Liver (tissue), 9 donors: ENCODE data around the gene SIRT7. TPM values are rescaled to one million over a fixed set of nuclear protein-coding genes. Genes with fewer than 3 reads are reported as not detected.

Experiments
- DNase-seq: peaks from one replicate; pipeline ENCODE4 v3.0.0-alpha.2; 2017; ENCODE audit warnings: low spot score
- H3K27ac ChIP-seq, 2 donors: one replicate each; pipeline ENCODE4 v1.7.0; 2013; ENCODE audit warnings: inconsistent platforms in 2 of 2, low read length in 2 of 2, control low read depth in 1 of 2, low read depth in 1 of 2, mild to moderate bottlenecking in 1 of 2
- H3K27me3 ChIP-seq, 4 donors: one replicate each; pipeline versions ENCODE4 v1.6.1 to v1.7.0; 2013; ENCODE audit warnings: low read length in 3 of 4, inconsistent platforms in 1 of 4, mild to moderate bottlenecking in 1 of 4, moderate library complexity in 1 of 4; ENCODE audit not compliant: control insufficient read depth in 4 of 4, insufficient read depth in 4 of 4
- H3K36me3 ChIP-seq, 4 donors: one replicate each; pipeline versions ENCODE4 v1.6.1 to v1.7.0; 2013; ENCODE audit warnings: low read length in 3 of 4, mild to moderate bottlenecking in 3 of 4, low read depth in 1 of 4, moderate library complexity in 1 of 4; ENCODE audit not compliant: control insufficient read depth in 4 of 4, insufficient read depth in 3 of 4
- H3K4me1 ChIP-seq, 4 donors: one replicate each; pipeline versions ENCODE4 v1.6.1 to v1.7.0; 2013; ENCODE audit warnings: low read length in 3 of 4, mild to moderate bottlenecking in 3 of 4, moderate library complexity in 1 of 4; ENCODE audit not compliant: control insufficient read depth in 4 of 4, insufficient read depth in 4 of 4
- H3K4me3 ChIP-seq, 3 donors: one replicate each; pipeline versions ENCODE4 v1.6.1 to v1.7.0; 2013; ENCODE audit warnings: low read length in 3 of 3, control low read depth in 1 of 3, low read depth in 1 of 3, mild to moderate bottlenecking in 1 of 3
- H3K9ac ChIP-seq, 2 donors: one replicate each; pipeline ENCODE4 v1.7.0; 2013; ENCODE audit warnings: low read length in 2 of 2, mild to moderate bottlenecking in 2 of 2, moderate library complexity in 2 of 2, control low read depth in 1 of 2, low read depth in 1 of 2
- H3K9me3 ChIP-seq, 4 donors: one replicate each; pipeline versions ENCODE4 v1.6.1 to v1.7.0; 2013; ENCODE audit warnings: low read length in 3 of 4; ENCODE audit not compliant: control insufficient read depth in 4 of 4
- ATF3 ChIP-seq: IDR thresholded peaks from 2 replicates; pipeline ENCODE4 v1.6.1; 2016; ENCODE audit warnings: antibody characterized with exemption
- CTCF ChIP-seq: fragments of 150-350 bp; IDR thresholded peaks from 2 replicates; pipeline ENCODE4 v1.5.1; 2017; ENCODE audit warnings: improper control_type of control experiment, low read depth, low read length; ENCODE audit not compliant: missing input control
- EGR1 ChIP-seq, 2 donors: IDR thresholded peaks; 2 replicates each; pipeline ENCODE4 v1.6.1; 2016 to 2018; ENCODE audit warnings: antibody characterized with exemption in 2 of 2, low read depth in 2 of 2
- FOXA1 ChIP-seq: IDR thresholded peaks from 2 replicates; pipeline ENCODE4 v1.6.1; 2016; ENCODE audit warnings: antibody characterized with exemption
- FOXA2 ChIP-seq: IDR thresholded peaks from 2 replicates; pipeline ENCODE4 v1.6.1; 2016; ENCODE audit warnings: antibody characterized with exemption
- HNF4G ChIP-seq: IDR thresholded peaks from 2 replicates; pipeline ENCODE4 v1.6.1; 2016; ENCODE audit warnings: antibody characterized with exemption
- JUND ChIP-seq, 2 donors: IDR thresholded peaks; 2 replicates each; pipeline ENCODE4 v1.6.1; 2016; ENCODE audit warnings: antibody characterized with exemption in 2 of 2
- MAX ChIP-seq: IDR thresholded peaks from 2 replicates; pipeline ENCODE4 v1.6.1; 2016; ENCODE audit warnings: antibody characterized with exemption
- NR2F2 ChIP-seq: IDR thresholded peaks from 2 replicates; pipeline ENCODE4 v1.6.1; 2016; ENCODE audit warnings: antibody characterized with exemption
- RAD21 ChIP-seq, 2 donors: IDR thresholded peaks; 2 replicates each; pipeline ENCODE4 v1.6.1; 2016; ENCODE audit warnings: antibody characterized with exemption in 2 of 2, mild to moderate bottlenecking in 2 of 2
- REST ChIP-seq: IDR thresholded peaks from 2 replicates; pipeline ENCODE4 v1.6.1; 2016; ENCODE audit warnings: antibody characterized with exemption, mild to moderate bottlenecking
- RXRA ChIP-seq, 2 donors: IDR thresholded peaks; 2 replicates each; pipeline ENCODE4 v1.6.1; 2017 to 2018; ENCODE audit warnings: antibody characterized with exemption in 2 of 2, mild to moderate bottlenecking in 1 of 2
- SP1 ChIP-seq: IDR thresholded peaks from 2 replicates; pipeline ENCODE4 v1.6.1; 2018; ENCODE audit warnings: antibody characterized with exemption, mild to moderate bottlenecking
- TAF1 ChIP-seq: conservative IDR thresholded peaks from 2 replicates; pipeline ENCODE4 v1.6.1; 2016; ENCODE audit warnings: antibody characterized with exemption, mild to moderate bottlenecking
- ZBTB33 ChIP-seq: IDR thresholded peaks from 2 replicates; pipeline ENCODE4 v1.6.1; 2016; ENCODE audit warnings: antibody characterized with exemption
- WGBS: extraction: QIAGEN DNeasy Blood & Tissue Kit; methylation state at CpG from one replicate; pipeline ENCODE4 v1.1.7; 2013; 5-methylcytosine and 5-hydroxymethylcytosine counted together
- polyA plus RNA-seq, 2 donors: library from polyadenylated mRNA; stranded (reverse) in 1 of 2; unstranded in 1 of 2; fragments of 200-250 nt in 1 of 2; fragments of >200 nt in 1 of 2; fragmentation: Nextera tagmentation in 1 of 2; extraction: Ambion mirVana in 1 of 2; gene quantifications; one replicate each; pipeline versions ENCODE4 v1.2.1 to v1.2.3, GENCODE V29; 2013 to 2015
- total RNA-seq, 2 donors: library from RNA; depleted of rRNA; stranded (reverse); fragments of >200 nt; gene quantifications; one replicate each; pipeline ENCODE4 v1.2.3, GENCODE V29; 2014
- donor health status: healthy.
- donor health status: healthy.
- donor health status: healthy.
- donor health status: healthy.
- donor health status: healthy.

SIRT7 gene
- total and polyA plus RNA-seq, 4 donors: 7.1 to 16.5 (median 11.5) TPM

DNA sequence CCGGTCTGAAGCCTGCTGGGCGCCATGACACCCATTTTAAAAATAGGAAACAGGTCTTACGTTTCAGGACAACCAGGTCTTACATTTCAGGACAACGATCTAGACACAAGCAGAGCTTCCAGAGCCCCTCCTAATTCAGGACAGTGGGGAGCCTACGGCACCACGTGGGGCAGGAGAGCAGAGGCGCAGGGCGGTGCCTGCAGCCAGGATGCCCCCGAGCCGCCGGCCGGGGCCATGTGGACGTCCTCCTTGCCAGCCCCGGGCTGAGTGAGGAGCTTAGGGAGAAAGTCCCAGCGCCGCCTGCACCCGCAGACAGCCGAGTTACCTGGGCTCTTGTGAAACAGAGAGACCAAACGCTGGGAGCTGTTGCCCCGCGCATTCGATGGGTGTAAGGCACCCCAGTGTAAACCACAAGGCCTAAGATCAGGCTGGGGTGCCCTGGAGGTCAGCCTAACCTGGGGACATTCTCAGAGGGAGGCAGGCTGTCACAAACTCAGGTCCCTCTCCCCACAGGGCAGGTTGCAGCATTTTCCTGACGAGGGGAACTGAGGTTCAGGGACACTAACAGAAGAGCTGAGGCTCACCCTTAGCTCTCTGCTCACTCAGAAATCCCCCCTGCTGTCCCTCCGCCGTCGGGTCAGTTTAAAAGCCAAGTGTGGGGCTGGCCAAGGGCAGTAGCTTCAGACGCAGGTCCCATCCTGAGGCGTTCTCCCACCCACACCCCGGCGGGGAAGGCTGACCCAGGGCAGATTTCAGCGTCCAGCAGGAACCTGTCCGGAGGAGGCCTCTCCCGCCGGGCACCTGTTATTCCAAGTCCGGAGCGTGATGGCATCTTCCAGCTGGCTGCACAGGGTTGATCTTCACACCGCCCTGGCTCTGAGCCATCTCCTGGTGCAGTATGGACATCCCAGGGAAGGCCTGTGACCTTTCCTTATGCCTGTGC lies 44.8 kb upstream of the SIRT7 start:
- H3K36me3 ChIP-seq: no peaks in the 10 kb centered on the region
- WGBS: 64% methylated on average over 37 of the region's 37 CpGs
- no peak overlapping the region for H3K9ac ChIP-seq
- H3K27ac ChIP-seq: no peak overlapping the region
- H3K4me3 ChIP-seq: no peak overlapping the region
- H3K27me3 ChIP-seq: no peaks in the 10 kb centered on the region
- H3K9me3 ChIP-seq: no peaks in the 10 kb centered on the region
- no peak for TF ChIP-seq JUND (IDR thresholded peaks at IDR 0.05)
- peaks cover 11 to 33% (median 23%) of the 10 kb centered on the region in 4 donors for H3K4me1 ChIP-seq
- DNase-seq: no peak

GRCh38 chr17:81961521-81962498 lies 43.8 kb upstream of the SIRT7 start:
- 41% methylated on average over 82 of the region's 82 CpGs for WGBS
- Histone ChIP-seq H3K36me3 (no peaks in the 10 kb centered on the region), H3K27me3 (no peaks in the 10 kb centered on the region), H3K4me1 (peaks cover 7 to 23% (median 15%) of the 10 kb centered on the region in 4 donors), H3K4me3 (peak overlapping the region in 1 of 3 donors; percentile 64), H3K9ac (no peak overlapping the region), H3K27ac (no peak overlapping the region), H3K9me3 (no peaks in the 10 kb centered on the region)
- no peak for DNase-seq
- TF ChIP-seq ZBTB33 (no peak), RXRA (IDR thresholded peaks at IDR 0.05) (no peak), JUND (IDR thresholded peaks at IDR 0.05) (no peak), RAD21 (IDR thresholded peaks at IDR 0.05) (no peak), SP1 (no peak), FOXA1 (no peak), ATF3 (no peak), FOXA2 (no peak), NR2F2 (no peak), TAF1 (no peak), MAX (no peak), CTCF (no peak), REST (no peak), EGR1 (IDR thresholded peaks at IDR 0.05; ENCODE audit: low read depth in 2 of 2) (no peak), HNF4G (no peak)
